RWPE2 (cell line): ENCODE data around the gene JDP2.

Experiments used
- ATAC-seq: fragments of 200-7000 bp; cut with Tn5 transposase; 3 replicates; pipeline ENCODE4 v1.9.1; 2021; ENCODE audit warnings: low read depth
- DNase-seq: peaks from one replicate; pipeline ENCODE4 v3.0.0-alpha.2; 2020; ENCODE audit warnings: low spot score
- H3K27ac ChIP-seq: fragments of 450-650 bp; 2 replicates; pipeline ENCODE4 v1.5.1; 2017; ENCODE audit warnings: mild to moderate bottlenecking; ENCODE audit not compliant: poor library complexity, severe bottlenecking
- H3K27me3 ChIP-seq: fragments of 250-450 bp; sonication (Bioruptor Pico); 2 replicates; pipeline ENCODE4 v1.5.1; 2021; ENCODE audit warnings: mild to moderate bottlenecking, moderate library complexity; ENCODE audit not compliant: insufficient read depth, poor library complexity, severe bottlenecking
- H3K36me3 ChIP-seq: fragments of 250-450 bp; sonication (Bioruptor Pico); 2 replicates; pipeline ENCODE4 v1.5.1; 2020; ENCODE audit warnings: low read depth, mild to moderate bottlenecking, moderate library complexity
- H3K4me1 ChIP-seq: fragments of 250-450 bp; sonication (Bioruptor Pico); 2 replicates; pipeline ENCODE4 v1.5.1; 2021; ENCODE audit warnings: mild to moderate bottlenecking, moderate library complexity; ENCODE audit not compliant: insufficient read depth, poor library complexity, severe bottlenecking
- H3K4me3 ChIP-seq: fragments of 250-450 bp; sonication (Bioruptor Pico); 2 replicates; pipeline ENCODE4 v1.5.1; 2021; ENCODE audit warnings: mild to moderate bottlenecking, moderate library complexity; ENCODE audit not compliant: severe bottlenecking
- H3K9me3 ChIP-seq: fragments of 250-450 bp; sonication (Bioruptor Pico); 2 replicates; pipeline ENCODE4 v1.5.1; 2021; ENCODE audit warnings: mild to moderate bottlenecking, moderate library complexity; ENCODE audit not compliant: severe bottlenecking
- TF ChIP-seq, protein P1 (sequence below): fragments of 450-650 bp; IDR thresholded peaks from one replicate; pipeline ENCODE4 v1.5.1; 2017; ENCODE audit warnings: mild to moderate bottlenecking, moderate library complexity; ENCODE audit not compliant: poor library complexity, severe bottlenecking

JDP2 gene

DNA sequence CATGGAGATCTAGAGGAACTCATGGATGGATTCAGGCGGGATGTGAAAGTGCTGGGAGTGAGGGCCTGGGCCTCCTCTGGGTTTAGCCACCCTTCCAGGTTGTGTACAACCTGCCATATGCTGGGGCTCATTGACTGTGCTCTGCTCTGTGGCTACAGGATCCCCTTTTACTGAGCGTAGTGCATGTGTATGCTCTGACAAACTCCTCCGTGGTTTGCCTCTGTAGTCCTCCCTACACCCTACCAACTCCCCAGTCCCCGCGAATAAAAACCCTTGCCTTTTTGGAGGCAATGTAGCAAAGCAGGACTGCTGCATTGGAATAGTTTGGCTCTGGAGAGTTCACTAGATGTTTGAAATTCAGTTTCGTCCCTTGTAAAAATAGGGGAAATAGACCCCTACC lies 17.4 kb downstream of the JDP2 start:
- no peak overlapping the region for H3K27ac ChIP-seq
- ATAC-seq (no peak), DNase-seq (no peak)
- H3K9me3 ChIP-seq = no peaks in the 10 kb centered on the region
- TF ChIP-seq, protein P1, sequence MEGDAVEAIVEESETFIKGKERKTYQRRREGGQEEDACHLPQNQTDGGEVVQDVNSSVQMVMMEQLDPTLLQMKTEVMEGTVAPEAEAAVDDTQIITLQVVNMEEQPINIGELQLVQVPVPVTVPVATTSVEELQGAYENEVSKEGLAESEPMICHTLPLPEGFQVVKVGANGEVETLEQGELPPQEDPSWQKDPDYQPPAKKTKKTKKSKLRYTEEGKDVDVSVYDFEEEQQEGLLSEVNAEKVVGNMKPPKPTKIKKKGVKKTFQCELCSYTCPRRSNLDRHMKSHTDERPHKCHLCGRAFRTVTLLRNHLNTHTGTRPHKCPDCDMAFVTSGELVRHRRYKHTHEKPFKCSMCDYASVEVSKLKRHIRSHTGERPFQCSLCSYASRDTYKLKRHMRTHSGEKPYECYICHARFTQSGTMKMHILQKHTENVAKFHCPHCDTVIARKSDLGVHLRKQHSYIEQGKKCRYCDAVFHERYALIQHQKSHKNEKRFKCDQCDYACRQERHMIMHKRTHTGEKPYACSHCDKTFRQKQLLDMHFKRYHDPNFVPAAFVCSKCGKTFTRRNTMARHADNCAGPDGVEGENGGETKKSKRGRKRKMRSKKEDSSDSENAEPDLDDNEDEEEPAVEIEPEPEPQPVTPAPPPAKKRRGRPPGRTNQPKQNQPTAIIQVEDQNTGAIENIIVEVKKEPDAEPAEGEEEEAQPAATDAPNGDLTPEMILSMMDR = no peak
- H3K27me3 ChIP-seq = no peaks in the 10 kb centered on the region
- H3K4me1 ChIP-seq = peaks cover 11% of the 10 kb centered on the region
- H3K36me3 ChIP-seq = peaks cover 76% of the 10 kb centered on the region
- H3K4me3 ChIP-seq = no peak overlapping the region

DNA sequence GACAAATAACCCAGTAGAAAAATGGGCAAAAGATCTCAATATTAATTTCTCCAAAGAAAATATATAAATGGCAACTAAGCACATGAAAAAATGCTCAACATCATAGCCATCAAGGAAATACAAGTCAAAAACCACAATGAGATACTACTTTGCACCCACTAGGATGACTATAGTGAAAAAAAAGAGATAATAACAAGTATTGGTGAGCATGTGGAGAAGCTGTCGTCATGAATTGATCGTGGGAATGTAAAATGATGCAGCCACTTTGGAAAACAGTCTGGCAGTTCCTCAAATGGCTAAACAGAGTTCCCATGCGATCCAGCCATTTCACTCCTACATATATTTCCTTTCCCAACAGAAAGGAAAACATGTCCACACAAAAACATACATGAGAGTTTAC lies 18.1 kb downstream of the JDP2 start:
- Histone ChIP-seq H3K36me3 (peaks cover 74% of the 10 kb centered on the region), H3K27ac (no peak overlapping the region), H3K4me3 (no peak overlapping the region), H3K4me1 (peaks cover 18% of the 10 kb centered on the region), H3K9me3 (no peaks in the 10 kb centered on the region), H3K27me3 (no peaks in the 10 kb centered on the region)
- TF ChIP-seq, protein P1 = no peak
- ATAC-seq = no peak
- no peak for DNase-seq

- TF ChIP-seq, protein P1 = no peak
- no peak overlapping the region for H3K27ac ChIP-seq
- H3K36me3 ChIP-seq = peaks cover 70% of the 10 kb centered on the region
- no peak overlapping the region for H3K4me3 ChIP-seq
- no peaks in the 10 kb centered on the region for H3K9me3 ChIP-seq
- no peaks in the 10 kb centered on the region for H3K27me3 ChIP-seq
- H3K4me1 ChIP-seq = peaks cover 18% of the 10 kb centered on the region
- DNase-seq = no peak
- ATAC-seq = no peak
These were observed 18.6 kb downstream of the JDP2 start for GRCh38 chr14:75446447-75446846.

DNA sequence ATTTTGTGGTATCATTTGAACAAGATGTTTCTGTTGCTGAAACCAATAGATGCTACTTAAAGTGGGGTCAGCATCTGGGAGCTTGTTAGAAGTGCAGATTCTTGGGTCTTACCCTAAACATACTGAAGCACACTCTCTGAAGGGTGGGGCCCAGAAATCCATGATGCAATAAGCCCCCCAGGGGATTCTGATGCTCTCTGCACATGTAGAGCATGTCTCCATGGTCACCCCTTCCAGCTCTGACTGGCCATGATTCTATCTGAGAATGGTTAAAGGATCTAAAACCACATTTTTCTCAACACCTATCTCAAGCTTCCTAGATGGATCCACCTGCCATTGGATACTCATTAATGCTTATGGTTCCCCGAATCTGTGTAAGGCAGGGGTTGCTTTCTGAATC lies 20.4 kb downstream of the JDP2 start:
- no peak for ATAC-seq
- no peak overlapping the region for H3K4me3 ChIP-seq
- H3K27me3 ChIP-seq = no peaks in the 10 kb centered on the region
- no peak overlapping the region for H3K27ac ChIP-seq
- H3K9me3 ChIP-seq = no peaks in the 10 kb centered on the region
- H3K36me3 ChIP-seq = peaks cover 62% of the 10 kb centered on the region
- TF ChIP-seq, protein P1 = no peak
- DNase-seq = no peak
- H3K4me1 ChIP-seq = peaks cover 30% of the 10 kb centered on the region

GRCh38 chr14:75449036-75449435 lies 21.2 kb downstream of the JDP2 start:
- H3K9me3 ChIP-seq = no peaks in the 10 kb centered on the region
- H3K27me3 ChIP-seq = no peaks in the 10 kb centered on the region
- TF ChIP-seq, protein P1 = no peak
- no peak for DNase-seq
- H3K27ac ChIP-seq = no peak overlapping the region
- H3K4me1 ChIP-seq = peaks cover 37% of the 10 kb centered on the region
- H3K4me3 ChIP-seq = no peak overlapping the region
- H3K36me3 ChIP-seq = peaks cover 60% of the 10 kb centered on the region
- no peak for ATAC-seq
